ENCODE results near the gene CCSER2.

GRCh38 chr10:84562592-84562991 is 234.2 kb downstream of the CCSER2 start:
- TF ChIP-seq, protein P1, sequence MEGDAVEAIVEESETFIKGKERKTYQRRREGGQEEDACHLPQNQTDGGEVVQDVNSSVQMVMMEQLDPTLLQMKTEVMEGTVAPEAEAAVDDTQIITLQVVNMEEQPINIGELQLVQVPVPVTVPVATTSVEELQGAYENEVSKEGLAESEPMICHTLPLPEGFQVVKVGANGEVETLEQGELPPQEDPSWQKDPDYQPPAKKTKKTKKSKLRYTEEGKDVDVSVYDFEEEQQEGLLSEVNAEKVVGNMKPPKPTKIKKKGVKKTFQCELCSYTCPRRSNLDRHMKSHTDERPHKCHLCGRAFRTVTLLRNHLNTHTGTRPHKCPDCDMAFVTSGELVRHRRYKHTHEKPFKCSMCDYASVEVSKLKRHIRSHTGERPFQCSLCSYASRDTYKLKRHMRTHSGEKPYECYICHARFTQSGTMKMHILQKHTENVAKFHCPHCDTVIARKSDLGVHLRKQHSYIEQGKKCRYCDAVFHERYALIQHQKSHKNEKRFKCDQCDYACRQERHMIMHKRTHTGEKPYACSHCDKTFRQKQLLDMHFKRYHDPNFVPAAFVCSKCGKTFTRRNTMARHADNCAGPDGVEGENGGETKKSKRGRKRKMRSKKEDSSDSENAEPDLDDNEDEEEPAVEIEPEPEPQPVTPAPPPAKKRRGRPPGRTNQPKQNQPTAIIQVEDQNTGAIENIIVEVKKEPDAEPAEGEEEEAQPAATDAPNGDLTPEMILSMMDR (IDR thresholded peaks at IDR 0.05; ENCODE audit: low read depth, low read length), result no peak
- no peak for TF ChIP-seq MYC (IDR thresholded peaks at IDR 0.05; ENCODE audit: low read depth, low read length)

Measured in NB4 (cell line).